Smooth muscle cell (in vitro differentiated cells): ENCODE data around the gene STIM1. TPM values are rescaled to one million over a fixed set of nuclear protein-coding genes. Genes with fewer than 3 reads are reported as not detected.
A peak's percentile ranks its signal among the peaks of the same experiment; 100 is the strongest.

Experiments used
- DNase-seq: peaks from one replicate; lab custom pipeline; 2025; ENCODE audit not compliant: unreplicated experiment; lab: John Stamatoyannopoulos, UW
- H2AFZ ChIP-seq: fragments of 200-600 bp; sonication (generic); 2 replicates; pipeline ENCODE4 v1.6.0; 2016; ENCODE audit warnings: antibody characterized with exemption, low read depth, mild to moderate bottlenecking
- H3F3A ChIP-seq: fragments of 200-600 bp; sonication (generic); 2 replicates; pipeline ENCODE4 v1.6.0; 2017; ENCODE audit warnings: antibody characterized with exemption, low read depth
- H3K27ac ChIP-seq: fragments of 200-600 bp; sonication (generic); 2 replicates; pipeline ENCODE4 v1.5.1; 2016; ENCODE audit warnings: low read depth, mild to moderate bottlenecking
- H3K27me3 ChIP-seq: fragments of 200-600 bp; sonication (generic); 2 replicates; pipeline ENCODE4 v1.6.1; 2016; ENCODE audit warnings: low read depth, mild to moderate bottlenecking
- H3K36me3 ChIP-seq: fragments of 200-600 bp; sonication (generic); 2 replicates; pipeline ENCODE4 v1.5.1; 2016; ENCODE audit warnings: low read depth
- H3K4me1 ChIP-seq: fragments of 200-600 bp; sonication (generic); 2 replicates; pipeline ENCODE4 v1.5.1; 2016; ENCODE audit warnings: low read depth
- H3K4me2 ChIP-seq: fragments of 200-600 bp; sonication (generic); 2 replicates; pipeline ENCODE4 v1.6.0; 2016; ENCODE audit warnings: mild to moderate bottlenecking
- H3K4me3 ChIP-seq: fragments of 200-600 bp; sonication (generic); 2 replicates; pipeline ENCODE4 v1.5.1; 2016; ENCODE audit warnings: mild to moderate bottlenecking
- H3K79me2 ChIP-seq: fragments of 200-600 bp; sonication (generic); 2 replicates; pipeline ENCODE4 v1.6.0; 2016; ENCODE audit warnings: low read depth, mild to moderate bottlenecking
- H3K9ac ChIP-seq: fragments of 200-600 bp; sonication (generic); 2 replicates; pipeline ENCODE4 v1.6.0; 2016; ENCODE audit warnings: low read depth
- H3K9me3 ChIP-seq: fragments of 200-600 bp; sonication (generic); replicated peaks from 2 replicates; pipeline ENCODE4 v1.5.1; 2016; ENCODE audit warnings: low read depth
- H4K20me1 ChIP-seq: fragments of 200-600 bp; sonication (generic); 2 replicates; pipeline ENCODE4 v1.6.0; 2016; ENCODE audit warnings: low read depth
- WGBS: methylation state at CpG from one replicate; pipeline ENCODE4 v1.1.7; 2016; ENCODE audit warnings: low lambda C conversion rate; 5-methylcytosine and 5-hydroxymethylcytosine counted together
- polyA plus RNA-seq: library from polyadenylated mRNA; unstranded; fragments of >200 nt; fragmentation: Nextera tagmentation; extraction: Ambion mirVana; gene quantifications from 2 replicates; pipeline ENCODE4 v1.2.1, GENCODE V29; 2016
- total RNA-seq: library from RNA; depleted of rRNA; stranded (reverse); fragments of >200 nt; gene quantifications from 2 replicates; pipeline ENCODE4 v1.2.3, GENCODE V29; 2014
- TF ChIP-seq, protein P1 (sequence below): fragments of 200-600 bp; sonication (generic); IDR thresholded peaks from 2 replicates; pipeline ENCODE4 v1.5.1; 2017; ENCODE audit warnings: borderline replicate concordance, mild to moderate bottlenecking, antibody characterized with exemption; ENCODE audit not compliant: insufficient read depth, poor library complexity, severe bottlenecking

Gene STIM1
- total and polyA plus RNA-seq, 2 experiments from 2014 or later = 15.3 to 31.5 TPM

DNA sequence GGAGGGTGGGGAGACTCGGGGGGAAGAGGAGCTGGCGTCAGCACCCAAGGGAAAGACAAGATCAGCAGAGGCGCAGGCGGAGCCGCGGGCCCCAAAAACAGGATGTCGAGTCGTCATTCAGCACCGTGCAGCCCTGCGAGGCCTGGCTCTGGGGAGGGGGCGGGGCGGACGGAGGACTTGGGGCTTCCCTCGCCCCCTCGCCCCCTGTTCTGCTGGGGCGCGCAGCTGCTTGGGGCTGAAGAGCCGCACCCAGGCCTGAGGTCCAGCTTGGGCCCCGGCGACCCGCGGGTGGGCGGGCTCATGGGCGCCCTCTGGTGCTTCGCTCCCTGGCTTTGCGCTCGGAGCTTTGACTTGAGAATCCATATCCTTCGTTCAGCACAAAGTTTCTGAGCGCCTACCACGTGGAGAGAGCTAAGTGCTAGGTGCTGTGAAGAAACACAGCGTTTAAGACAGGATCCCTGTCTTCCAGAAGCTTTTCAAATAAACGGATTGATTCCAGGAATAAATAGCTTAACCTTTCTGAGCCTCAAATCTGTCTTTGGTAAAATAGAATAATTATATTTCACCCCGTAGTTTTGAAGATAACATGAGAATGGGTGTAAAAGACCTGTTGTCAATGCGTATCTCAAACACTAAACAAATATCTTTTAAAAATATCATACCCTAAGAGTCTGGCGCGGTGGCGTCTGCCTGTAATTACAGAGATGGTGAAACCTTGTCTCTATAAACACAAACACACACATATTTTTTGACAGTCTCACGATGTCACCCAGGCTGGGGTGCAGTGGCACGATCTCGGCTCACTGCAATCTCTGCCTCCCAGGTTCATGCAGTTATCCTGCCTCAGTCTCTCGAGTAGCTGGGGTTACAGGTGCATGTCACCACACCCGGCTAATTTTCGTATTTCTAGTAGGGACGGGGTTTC, 13.8 kb upstream of the STIM1 start:
- peak; percentile 95 for DNase-seq

DNA sequence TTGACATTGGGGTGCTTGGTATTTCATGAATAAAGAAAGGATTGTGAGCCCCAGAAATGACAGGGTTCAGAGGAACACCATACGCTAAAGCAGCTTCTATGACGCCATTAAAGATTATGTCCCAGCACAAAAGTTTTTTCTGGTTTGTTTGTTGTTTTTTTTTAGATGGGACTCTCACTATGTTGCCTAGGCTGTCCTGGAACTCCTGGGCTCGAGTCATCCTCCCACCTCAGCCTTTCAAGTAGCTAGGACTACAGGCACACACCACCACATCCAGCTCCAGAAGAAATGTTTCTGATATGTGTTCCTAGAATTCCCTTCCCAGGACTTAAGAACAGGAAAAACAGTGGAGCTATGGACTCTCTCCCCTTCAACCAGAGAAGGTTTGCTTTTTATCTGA, 12.1 kb upstream of the STIM1 start:
- H3K27me3 ChIP-seq = no peaks in the 10 kb centered on the region
- H3K27ac ChIP-seq = no peak overlapping the region
- H3K36me3 ChIP-seq = no peaks in the 10 kb centered on the region
- H3K4me3 ChIP-seq = no peak overlapping the region
- H3K9ac ChIP-seq = no peak overlapping the region
- H3F3A ChIP-seq = peaks cover 4% of the 10 kb centered on the region
- TF ChIP-seq, protein P1, sequence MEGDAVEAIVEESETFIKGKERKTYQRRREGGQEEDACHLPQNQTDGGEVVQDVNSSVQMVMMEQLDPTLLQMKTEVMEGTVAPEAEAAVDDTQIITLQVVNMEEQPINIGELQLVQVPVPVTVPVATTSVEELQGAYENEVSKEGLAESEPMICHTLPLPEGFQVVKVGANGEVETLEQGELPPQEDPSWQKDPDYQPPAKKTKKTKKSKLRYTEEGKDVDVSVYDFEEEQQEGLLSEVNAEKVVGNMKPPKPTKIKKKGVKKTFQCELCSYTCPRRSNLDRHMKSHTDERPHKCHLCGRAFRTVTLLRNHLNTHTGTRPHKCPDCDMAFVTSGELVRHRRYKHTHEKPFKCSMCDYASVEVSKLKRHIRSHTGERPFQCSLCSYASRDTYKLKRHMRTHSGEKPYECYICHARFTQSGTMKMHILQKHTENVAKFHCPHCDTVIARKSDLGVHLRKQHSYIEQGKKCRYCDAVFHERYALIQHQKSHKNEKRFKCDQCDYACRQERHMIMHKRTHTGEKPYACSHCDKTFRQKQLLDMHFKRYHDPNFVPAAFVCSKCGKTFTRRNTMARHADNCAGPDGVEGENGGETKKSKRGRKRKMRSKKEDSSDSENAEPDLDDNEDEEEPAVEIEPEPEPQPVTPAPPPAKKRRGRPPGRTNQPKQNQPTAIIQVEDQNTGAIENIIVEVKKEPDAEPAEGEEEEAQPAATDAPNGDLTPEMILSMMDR = no peak
- no peak overlapping the region for H2AFZ ChIP-seq
- H3K79me2 ChIP-seq = peaks cover 23% of the 10 kb centered on the region
- H3K9me3 ChIP-seq = no peaks in the 10 kb centered on the region
- peaks cover 19% of the 10 kb centered on the region for H4K20me1 ChIP-seq
- no peak for DNase-seq
- no peak overlapping the region for H3K4me2 ChIP-seq
- 80% methylated on average over 3 of the region's 3 CpGs for WGBS
- H3K4me1 ChIP-seq = peaks cover 7% of the 10 kb centered on the region

More for the DNA sequence above, 13.8 kb upstream of the STIM1 start:
- Histone ChIP-seq H3K79me2 (peaks cover 39% of the 10 kb centered on the region), H3K27ac (peak overlapping the region; percentile 56), H3K4me3 (peak overlapping the region; percentile 99), H3F3A (peaks cover 4% of the 10 kb centered on the region), H3K4me2 (peak overlapping the region; percentile 84), H4K20me1 (peaks cover 36% of the 10 kb centered on the region), H3K27me3 (no peaks in the 10 kb centered on the region), H3K9ac (peak overlapping the region; percentile 82), H3K9me3 (no peaks in the 10 kb centered on the region), H3K4me1 (peaks cover 11% of the 10 kb centered on the region), H2AFZ (peak overlapping the region; percentile 79), H3K36me3 (no peaks in the 10 kb centered on the region)
- 32% methylated on average over 33 of the region's 44 CpGs for WGBS
- TF ChIP-seq, protein P1 = peak; percentile 75

DNA sequence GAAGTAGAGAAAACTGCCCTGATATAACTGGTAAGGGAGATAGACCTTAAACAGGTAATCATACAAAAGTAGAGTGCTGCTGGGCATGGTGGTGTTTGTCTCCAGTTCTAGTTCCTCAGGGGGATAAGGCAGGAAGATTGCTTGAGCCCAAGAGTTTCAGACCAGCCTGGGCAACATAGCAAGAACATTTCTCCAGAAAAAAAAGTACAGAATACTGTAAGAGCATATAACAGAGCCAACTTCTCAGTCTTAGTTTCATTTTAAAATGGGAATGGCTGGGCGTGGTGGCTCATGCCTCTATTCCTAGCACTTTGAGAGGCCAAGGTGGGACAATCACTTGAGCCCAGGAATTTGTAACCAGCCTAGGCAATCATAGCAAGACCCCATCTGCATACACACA, 10.2 kb upstream of the STIM1 start:
- 94% methylated on average over 1 of the region's 1 CpG for WGBS
- H3K9me3 ChIP-seq = no peaks in the 10 kb centered on the region

More for the DNA sequence above, 10.2 kb upstream of the STIM1 start:
- H4K20me1 ChIP-seq = peaks cover under 1% of the 10 kb centered on the region
- H3K36me3 ChIP-seq = no peaks in the 10 kb centered on the region
- H3K4me2 ChIP-seq = no peak overlapping the region
- TF ChIP-seq, protein P1 = no peak
- no peaks in the 10 kb centered on the region for H3F3A ChIP-seq
- H3K79me2 ChIP-seq = peaks cover 5% of the 10 kb centered on the region
- no peak overlapping the region for H2AFZ ChIP-seq
- no peak overlapping the region for H3K9ac ChIP-seq
- no peak overlapping the region for H3K27ac ChIP-seq
- H3K4me1 ChIP-seq = no peaks in the 10 kb centered on the region
- no peak overlapping the region for H3K4me3 ChIP-seq
- no peak for DNase-seq
- H3K27me3 ChIP-seq = no peaks in the 10 kb centered on the region
